GM23338 (cell line): ENCODE results near the gene HOXB4.

Experiments used
- EZH2 ChIP-seq: fragments of 200-600 bp; sonication (generic); IDR thresholded peaks from one replicate; pipeline ENCODE4 v1.8.0; 2017; ENCODE audit warnings: antibody characterized with exemption, mild to moderate bottlenecking, low read depth; ENCODE audit not compliant: unreplicated experiment
- POLR2AphosphoS5 ChIP-seq: IDR thresholded peaks from 2 replicates; pipeline ENCODE4 v1.6.1; 2016; ENCODE audit warnings: antibody characterized with exemption, low read depth
- ZNF114 ChIP-seq: fragments of 250-450 bp; sonication (Bioruptor Pico); IDR thresholded peaks from 2 replicates; pipeline ENCODE4 v1.5.0; 2020; ENCODE audit warnings: mild to moderate bottlenecking, moderate library complexity
- TF ChIP-seq, protein P1 (sequence below), 2 experiments: fragments of 200-600 bp in 1 of 2; sonication (generic) in 1 of 2; conservative IDR thresholded peaks; 2 replicates each; pipeline versions ENCODE4 v1.5.1 to v1.6.1; 2016 to 2017; ENCODE audit warnings: antibody characterized with exemption in 2 of 2, low read depth in 2 of 2, mild to moderate bottlenecking in 2 of 2, moderate library complexity in 1 of 2

DNA sequence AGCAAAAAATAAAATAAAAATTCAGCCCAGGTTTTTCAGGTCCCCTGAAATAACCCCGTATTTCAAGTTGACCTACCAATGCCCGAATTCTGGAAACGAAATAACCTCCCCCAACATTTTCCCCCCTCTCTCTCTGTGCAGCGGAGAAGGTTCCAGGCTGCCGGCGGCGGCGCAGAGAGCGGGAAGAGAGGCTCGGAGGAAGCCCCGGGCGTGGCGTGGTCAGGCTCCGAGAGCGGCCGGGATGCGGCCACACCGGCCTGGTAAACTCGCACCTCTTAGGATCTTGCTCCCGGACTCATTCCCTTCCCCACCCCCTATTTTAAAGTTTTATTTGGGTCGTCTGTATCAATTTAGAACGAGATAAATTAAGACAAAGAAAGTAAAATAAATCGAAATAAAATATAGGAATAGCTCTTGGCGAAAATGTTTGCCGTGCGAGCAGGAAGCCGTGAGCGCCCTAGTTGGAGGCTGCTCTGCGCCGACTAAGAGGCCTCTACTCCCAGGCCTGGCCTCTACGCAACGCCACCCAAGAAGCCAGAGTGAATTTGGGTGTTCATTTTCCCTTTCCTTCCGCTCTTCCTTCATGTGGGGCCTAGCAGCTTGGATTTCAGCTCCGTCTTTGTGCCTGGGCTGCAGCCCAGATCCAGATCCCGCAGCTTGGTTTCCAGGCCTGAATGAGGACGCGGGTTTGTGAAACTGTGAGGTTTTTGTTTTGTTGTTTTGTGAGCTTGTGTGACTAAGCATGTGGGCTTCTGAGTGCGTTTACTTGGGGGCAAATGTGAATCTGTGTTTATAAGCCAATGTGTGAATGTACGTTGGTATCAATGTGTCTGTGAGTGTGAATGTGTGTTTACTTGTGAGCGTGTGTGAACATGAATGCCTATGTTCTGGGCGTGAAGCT, 28.1 kb upstream of the HOXB4 start:
- TF ChIP-seq POLR2AphosphoS5 (no peak), EZH2 (peak; percentile 97), ZNF114 (CRISPR knock-in tag) (no peak)
- TF ChIP-seq, protein P1, sequence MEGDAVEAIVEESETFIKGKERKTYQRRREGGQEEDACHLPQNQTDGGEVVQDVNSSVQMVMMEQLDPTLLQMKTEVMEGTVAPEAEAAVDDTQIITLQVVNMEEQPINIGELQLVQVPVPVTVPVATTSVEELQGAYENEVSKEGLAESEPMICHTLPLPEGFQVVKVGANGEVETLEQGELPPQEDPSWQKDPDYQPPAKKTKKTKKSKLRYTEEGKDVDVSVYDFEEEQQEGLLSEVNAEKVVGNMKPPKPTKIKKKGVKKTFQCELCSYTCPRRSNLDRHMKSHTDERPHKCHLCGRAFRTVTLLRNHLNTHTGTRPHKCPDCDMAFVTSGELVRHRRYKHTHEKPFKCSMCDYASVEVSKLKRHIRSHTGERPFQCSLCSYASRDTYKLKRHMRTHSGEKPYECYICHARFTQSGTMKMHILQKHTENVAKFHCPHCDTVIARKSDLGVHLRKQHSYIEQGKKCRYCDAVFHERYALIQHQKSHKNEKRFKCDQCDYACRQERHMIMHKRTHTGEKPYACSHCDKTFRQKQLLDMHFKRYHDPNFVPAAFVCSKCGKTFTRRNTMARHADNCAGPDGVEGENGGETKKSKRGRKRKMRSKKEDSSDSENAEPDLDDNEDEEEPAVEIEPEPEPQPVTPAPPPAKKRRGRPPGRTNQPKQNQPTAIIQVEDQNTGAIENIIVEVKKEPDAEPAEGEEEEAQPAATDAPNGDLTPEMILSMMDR (conservative IDR thresholded peaks at IDR 0.05; ENCODE audit: low read depth in 2 of 2), result no peak
